A673 (cell line): ENCODE measurements around the gene STK17B. TPM values are rescaled to one million over a fixed set of nuclear protein-coding genes. Genes with fewer than 3 reads are reported as not detected.

ENCODE experiments used
- BruUV-seq: library from RNA; stranded (reverse); fragments of 400-500 nt; replicated peaks from 2 replicates; lab custom pipeline; 2021; lab: Mats Ljungman, UMichigan
- CTCF ChIA-PET: fragments of 300-600 bp; sonication (Branson Sonifier 250); formaldehyde crosslinking; loops from one replicate; lab custom pipeline; 2022; ENCODE audit warnings: antibody characterized with exemption; lab: Charles Lee
- POLR2A ChIA-PET: fragments of 300-600 bp; sonication (Branson Sonifier 250); formaldehyde crosslinking; loops from one replicate; lab custom pipeline; 2022; ENCODE audit warnings: antibody characterized with exemption; ENCODE audit not compliant: low non-redundant PET; lab: Charles Lee
- DNase-seq: peaks from one replicate; pipeline ENCODE4 v3.0.0-alpha.2; 2015; ENCODE audit warnings: low spot score
- H3K27ac ChIP-seq: fragments of 200-600 bp; sonication (generic); 2 replicates; pipeline ENCODE4 v1.5.1; 2016; ENCODE audit warnings: mixed run types, low read depth, mild to moderate bottlenecking, mixed read lengths, antibody characterized with exemption, low read length; ENCODE audit not compliant: poor library complexity, severe bottlenecking
- H3K27me3 ChIP-seq: fragments of 200-600 bp; sonication (generic); replicated peaks from 2 replicates; pipeline ENCODE4 v1.6.1; 2017; ENCODE audit warnings: mixed run types, low read depth, mild to moderate bottlenecking, mixed read lengths, antibody characterized with exemption, low read length; ENCODE audit not compliant: insufficient read depth, poor library complexity
- H3K36me3 ChIP-seq: fragments of 200-600 bp; sonication (generic); 2 replicates; pipeline ENCODE4 v1.6.1; 2016; ENCODE audit warnings: mixed run types, mild to moderate bottlenecking, mixed read lengths, antibody characterized with exemption, low read length; ENCODE audit not compliant: insufficient read depth, poor library complexity, severe bottlenecking
- H3K4me1 ChIP-seq: fragments of 200-600 bp; sonication (generic); 2 replicates; pipeline ENCODE4 v1.6.1; 2017; ENCODE audit warnings: mixed run types, mild to moderate bottlenecking, mixed read lengths, antibody characterized with exemption, low read length; ENCODE audit not compliant: insufficient read depth, poor library complexity, severe bottlenecking
- H3K4me3 ChIP-seq: fragments of 200-600 bp; sonication (generic); 2 replicates; pipeline ENCODE4 v1.5.1; 2016; ENCODE audit warnings: low read depth, mixed run types, mild to moderate bottlenecking, mixed read lengths, low read length; ENCODE audit not compliant: poor library complexity, severe bottlenecking
- H3K9me3 ChIP-seq: fragments of 200-600 bp; sonication (generic); 2 replicates; pipeline ENCODE4 v1.6.1; 2016; ENCODE audit warnings: mixed run types, low read depth, mild to moderate bottlenecking, mixed read lengths, antibody characterized with exemption, low read length; ENCODE audit not compliant: poor library complexity, severe bottlenecking
- EZH2 ChIP-seq: fragments of 200-600 bp; sonication (generic); IDR thresholded peaks from 2 replicates; pipeline ENCODE4 v1.6.1; 2017; ENCODE audit warnings: borderline replicate concordance, low read depth, mild to moderate bottlenecking, mixed read lengths, antibody characterized with exemption, low read length; ENCODE audit not compliant: poor library complexity, severe bottlenecking
- intact Hi-C: fragments of 100-400 bp; cut with micrococcal nuclease; formaldehyde crosslinking; loops from one replicate; pipeline ENCODE4 v1.10.0; 2022; ENCODE audit not compliant: unreplicated experiment
- total RNA-seq: library from RNA; stranded (reverse); gene quantifications from 2 replicates; pipeline ENCODE4 v1.2.3, GENCODE V29; 2021
- TF ChIP-seq, protein P1 (sequence below): fragments of 300-800, 200-600 bp; sonication (generic); conservative IDR thresholded peaks from 2 replicates; pipeline ENCODE4 v1.5.1; 2017; ENCODE audit warnings: low read depth, mild to moderate bottlenecking, antibody characterized with exemption, low read length, moderate library complexity, mixed read lengths

The STK17B gene
- total RNA-seq, 1 experiment from 2014 or later = 18.5 TPM

DNA sequence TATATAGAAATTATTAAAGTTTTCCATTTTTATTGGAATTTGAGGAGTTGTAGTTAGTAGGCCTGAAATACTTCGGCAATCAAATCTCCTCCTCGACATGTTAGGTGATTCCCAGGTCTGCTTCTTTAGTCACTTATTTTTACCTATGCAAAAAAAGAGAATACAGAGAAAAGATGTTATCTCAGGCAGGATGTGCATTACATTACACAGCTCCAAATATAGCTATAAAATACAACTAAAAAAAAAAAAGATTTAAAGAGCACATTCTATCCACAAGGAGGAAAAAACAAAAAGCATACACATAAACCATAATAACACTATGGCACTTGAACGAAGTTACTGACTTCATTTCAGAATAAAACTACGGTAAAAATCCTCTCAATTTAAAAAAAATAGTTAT is 8.1 kb downstream of the STK17B start:
- peaks cover 33% of the 10 kb centered on the region for H3K4me1 ChIP-seq
- no peak overlapping the region for H3K4me3 ChIP-seq
- no peak overlapping the region for H3K27ac ChIP-seq
- no TSS peak for BruUV-seq
- CTCF ChIA-PET = no interaction called here
- intact Hi-C loops = loop anchor here (10.0 kb wide), 1 partner anchor 172 kb away; no protein-coding TSS in a partner anchor
- no peak for TF ChIP-seq EZH2
- TF ChIP-seq, protein P1, sequence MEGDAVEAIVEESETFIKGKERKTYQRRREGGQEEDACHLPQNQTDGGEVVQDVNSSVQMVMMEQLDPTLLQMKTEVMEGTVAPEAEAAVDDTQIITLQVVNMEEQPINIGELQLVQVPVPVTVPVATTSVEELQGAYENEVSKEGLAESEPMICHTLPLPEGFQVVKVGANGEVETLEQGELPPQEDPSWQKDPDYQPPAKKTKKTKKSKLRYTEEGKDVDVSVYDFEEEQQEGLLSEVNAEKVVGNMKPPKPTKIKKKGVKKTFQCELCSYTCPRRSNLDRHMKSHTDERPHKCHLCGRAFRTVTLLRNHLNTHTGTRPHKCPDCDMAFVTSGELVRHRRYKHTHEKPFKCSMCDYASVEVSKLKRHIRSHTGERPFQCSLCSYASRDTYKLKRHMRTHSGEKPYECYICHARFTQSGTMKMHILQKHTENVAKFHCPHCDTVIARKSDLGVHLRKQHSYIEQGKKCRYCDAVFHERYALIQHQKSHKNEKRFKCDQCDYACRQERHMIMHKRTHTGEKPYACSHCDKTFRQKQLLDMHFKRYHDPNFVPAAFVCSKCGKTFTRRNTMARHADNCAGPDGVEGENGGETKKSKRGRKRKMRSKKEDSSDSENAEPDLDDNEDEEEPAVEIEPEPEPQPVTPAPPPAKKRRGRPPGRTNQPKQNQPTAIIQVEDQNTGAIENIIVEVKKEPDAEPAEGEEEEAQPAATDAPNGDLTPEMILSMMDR = no peak
- POLR2A ChIA-PET = interaction anchor here (0.7 kb wide), 1 partner anchor 156 kb away, joined by 7 read pairs; no protein-coding TSS in a partner anchor
- H3K36me3 ChIP-seq = peaks cover 7% of the 10 kb centered on the region
- no peaks in the 10 kb centered on the region for H3K9me3 ChIP-seq
- no peaks in the 10 kb centered on the region for H3K27me3 ChIP-seq
- DNase-seq = no peak

DNA sequence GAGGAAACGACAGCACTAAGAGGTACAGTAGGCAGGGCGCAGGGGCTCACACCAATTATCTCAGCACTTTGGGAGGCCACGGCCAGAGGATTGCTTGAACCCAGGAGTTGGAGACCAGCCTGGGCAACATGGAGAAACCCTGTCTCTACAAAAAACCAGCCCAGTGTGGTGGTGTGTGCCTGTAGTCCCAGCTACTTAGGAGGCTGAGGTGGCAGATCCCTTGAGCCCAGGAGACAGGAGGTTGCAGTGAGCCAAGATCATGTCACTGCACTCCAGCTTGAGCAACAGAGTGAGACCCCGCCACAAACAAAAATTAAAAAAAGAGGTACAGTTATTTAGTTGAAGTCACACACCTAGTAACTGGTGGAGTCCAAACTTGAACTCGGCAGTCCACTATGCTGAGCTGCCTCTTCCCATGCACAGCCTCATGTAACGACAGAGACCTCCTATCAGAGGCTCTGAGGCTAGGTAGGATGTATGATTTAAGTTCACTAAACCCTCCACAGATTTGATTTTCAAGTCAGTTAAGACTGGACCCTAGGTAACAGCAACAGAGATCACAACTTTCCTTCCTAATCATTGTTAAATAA is 8.7 kb downstream of the STK17B start:
- intact Hi-C loops = loop anchor here (10.0 kb wide), 1 partner anchor 172 kb away; no protein-coding TSS in a partner anchor
- CTCF ChIA-PET = no interaction called here

DNA sequence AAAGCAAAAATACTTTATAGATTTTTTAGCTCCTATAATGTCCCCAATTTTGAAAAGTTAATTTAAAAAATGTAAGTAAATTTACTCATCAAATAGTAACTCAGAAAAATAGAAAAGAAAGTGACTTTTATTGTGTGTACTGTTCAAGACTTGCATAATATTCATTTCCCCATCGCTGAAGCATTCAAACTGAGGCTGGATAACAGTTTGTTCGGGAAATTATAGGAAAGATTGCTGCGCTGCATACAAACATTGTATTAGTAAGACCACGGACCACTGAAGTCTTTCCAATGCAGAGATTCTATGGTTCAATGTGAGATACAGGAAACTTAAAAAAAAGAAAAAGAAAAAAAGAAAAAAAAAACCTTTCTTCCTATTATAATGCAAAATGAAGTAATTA is 10.4 kb downstream of the STK17B start:
- Histone ChIP-seq H3K27me3 (no peaks in the 10 kb centered on the region), H3K27ac (no peak overlapping the region), H3K4me3 (no peak overlapping the region), H3K4me1 (peaks cover 12% of the 10 kb centered on the region), H3K9me3 (no peaks in the 10 kb centered on the region), H3K36me3 (peaks cover 9% of the 10 kb centered on the region)
- no TSS peak for BruUV-seq
- DNase-seq = no peak
- POLR2A ChIA-PET = no interaction called here
- CTCF ChIA-PET = no interaction called here
- no peak for TF ChIP-seq EZH2
- TF ChIP-seq, protein P1 = no peak
- intact Hi-C loops = loop anchor here (10.0 kb wide), 1 partner anchor 174 kb away; no protein-coding TSS in a partner anchor

More for the DNA sequence above, 8.7 kb downstream of the STK17B start:
- Histone ChIP-seq H3K4me1 (peaks cover 27% of the 10 kb centered on the region), H3K36me3 (peaks cover 7% of the 10 kb centered on the region), H3K9me3 (no peaks in the 10 kb centered on the region), H3K4me3 (no peak overlapping the region), H3K27me3 (no peaks in the 10 kb centered on the region), H3K27ac (no peak overlapping the region)
- BruUV-seq = no TSS peak
- DNase-seq = no peak
- TF ChIP-seq, protein P1 = no peak
- TF ChIP-seq EZH2 = no peak
- POLR2A ChIA-PET = no interaction called here
